ENCODE measurements around the gene XDH. TPM values are rescaled to one million over a fixed set of nuclear protein-coding genes. Genes with fewer than 3 reads are reported as not detected.

The XDH gene
- polyA plus RNA-seq, 1 donor (not counting 4 experiments of a cell fraction or from before 2014, with no cell fraction given), result 40.6 TPM

DNA sequence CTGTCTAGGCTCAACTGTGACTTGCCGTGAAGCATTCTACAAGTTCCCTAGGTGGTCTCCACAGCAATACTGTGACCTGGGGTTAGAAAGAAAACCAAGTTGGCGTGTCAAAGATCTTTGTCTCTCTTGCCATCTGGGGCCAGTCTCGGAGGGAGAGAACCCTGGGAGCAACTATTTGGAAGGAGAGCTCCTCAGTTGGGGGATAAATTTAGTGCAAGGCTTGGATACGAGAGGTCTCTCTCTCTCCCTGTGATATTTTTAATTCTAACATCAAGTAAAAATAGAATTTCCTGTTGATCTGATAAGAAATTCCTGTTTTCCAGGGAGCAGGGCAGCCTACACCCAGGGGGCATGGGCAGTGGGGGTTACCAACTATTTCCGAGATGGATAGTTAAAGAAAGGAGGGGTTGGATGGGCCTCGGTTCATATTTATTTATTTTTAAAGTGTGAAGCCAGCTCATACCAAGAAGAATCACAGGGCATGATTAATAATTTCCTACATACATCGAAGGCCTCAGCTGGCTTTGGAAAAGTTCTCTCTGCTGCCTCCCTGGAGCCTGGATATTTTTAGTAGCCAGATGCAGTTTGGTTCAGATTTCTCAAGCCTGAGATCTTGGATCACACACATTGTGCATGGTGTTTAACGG lies 117.8 kb downstream of the XDH start:
- Histone ChIP-seq H3K27ac (ENCODE audit: control insufficient read depth, insufficient read depth, low read length) (no peak overlapping the region), H3K4me2 (ENCODE audit: control insufficient read depth, extremely low read depth, insufficient read depth, low read depth, low read length) (no peak overlapping the region), H3K4me3 (ENCODE audit: control insufficient read depth in 2 of 3, extremely low read depth in 1 of 3, insufficient read depth in 2 of 3, low read depth in 1 of 3, low read length in 3 of 3) (no peak overlapping the region), H2AFZ (ENCODE audit: control insufficient read depth, low read length) (no peak overlapping the region), H3K79me2 (ENCODE audit: control insufficient read depth, insufficient read depth, low read length) (no peaks in the 10 kb centered on the region), H4K20me1 (ENCODE audit: control insufficient read depth, extremely low read depth, insufficient read depth, low read length) (no peaks in the 10 kb centered on the region), H3K9me3 (ENCODE audit: control insufficient read depth, low read depth, low read length) (no peaks in the 10 kb centered on the region), H3K9me1 (ENCODE audit: control insufficient read depth, extremely low read depth, insufficient read depth, low read length) (no peaks in the 10 kb centered on the region), H3K4me1 (ENCODE audit: control insufficient read depth, extremely low read depth, insufficient read depth, low read length) (peaks cover 19% of the 10 kb centered on the region), H3K27me3 (ENCODE audit: control insufficient read depth, extremely low read depth, insufficient read depth, low read length) (no peaks in the 10 kb centered on the region), H3K36me3 (ENCODE audit: control insufficient read depth in 2 of 2, extremely low read depth in 1 of 2, insufficient read depth in 2 of 2, low read length in 2 of 2) (no peaks in the 10 kb centered on the region), H3K9ac (ENCODE audit: control insufficient read depth, extremely low read depth, insufficient read depth, low read length) (no peak overlapping the region)
- dilution Hi-C loops (cut with MboI; ENCODE audit: extremely low pct_ligation_motif_present, low sequenced_read_pairs), result no loop called here
- no peak for FAIRE-seq
- no peak for DNase-seq (ENCODE audit: low read depth, low spot score)
- no peak for TF ChIP-seq CTCF (optimal IDR thresholded peaks at IDR 0.05 in 1 of 3, IDR thresholded peaks at IDR 0.05 in 1 of 3, conservative IDR thresholded peaks at IDR 0.05 in 1 of 3; ENCODE audit: extremely low read depth in 1 of 3, insufficient read depth in 2 of 3, low read length in 3 of 3)
- TF ChIP-seq EZH2 (IDR thresholded peaks at IDR 0.05; ENCODE audit: low read length), result no peak

GRCh38 chr2:31294196-31294595 lies 120.3 kb downstream of the XDH start:
- H3K9me1 ChIP-seq (ENCODE audit: control insufficient read depth, extremely low read depth, insufficient read depth, low read length), result no peaks in the 10 kb centered on the region
- H3K79me2 ChIP-seq (ENCODE audit: control insufficient read depth, insufficient read depth, low read length), result no peaks in the 10 kb centered on the region
- FAIRE-seq (peak; percentile 93), DNase-seq (ENCODE audit: low read depth, low spot score) (no peak)
- H3K27ac ChIP-seq (ENCODE audit: control insufficient read depth, insufficient read depth, low read length), result no peak overlapping the region
- H3K4me1 ChIP-seq (ENCODE audit: control insufficient read depth, extremely low read depth, insufficient read depth, low read length), result peaks cover 12% of the 10 kb centered on the region
- H3K27me3 ChIP-seq (ENCODE audit: control insufficient read depth, extremely low read depth, insufficient read depth, low read length), result no peaks in the 10 kb centered on the region
- H2AFZ ChIP-seq (ENCODE audit: control insufficient read depth, low read length), result no peak overlapping the region
- dilution Hi-C loops (cut with MboI; ENCODE audit: extremely low pct_ligation_motif_present, low sequenced_read_pairs), result no loop called here
- H3K4me2 ChIP-seq (ENCODE audit: control insufficient read depth, extremely low read depth, insufficient read depth, low read depth, low read length), result no peak overlapping the region
- H3K9ac ChIP-seq (ENCODE audit: control insufficient read depth, extremely low read depth, insufficient read depth, low read length), result no peak overlapping the region
- no peak overlapping the region for H3K4me3 ChIP-seq (ENCODE audit: control insufficient read depth in 2 of 3, extremely low read depth in 1 of 3, insufficient read depth in 2 of 3, low read depth in 1 of 3, low read length in 3 of 3)
- no peaks in the 10 kb centered on the region for H3K9me3 ChIP-seq (ENCODE audit: control insufficient read depth, low read depth, low read length)
- H4K20me1 ChIP-seq (ENCODE audit: control insufficient read depth, extremely low read depth, insufficient read depth, low read length), result no peaks in the 10 kb centered on the region
- no peaks in the 10 kb centered on the region for H3K36me3 ChIP-seq (ENCODE audit: control insufficient read depth in 2 of 2, extremely low read depth in 1 of 2, insufficient read depth in 2 of 2, low read length in 2 of 2)
- no peak for TF ChIP-seq CTCF (optimal IDR thresholded peaks at IDR 0.05 in 1 of 3, IDR thresholded peaks at IDR 0.05 in 1 of 3, conservative IDR thresholded peaks at IDR 0.05 in 1 of 3; ENCODE audit: extremely low read depth in 1 of 3, insufficient read depth in 2 of 3, low read length in 3 of 3)
- TF ChIP-seq EZH2 (IDR thresholded peaks at IDR 0.05; ENCODE audit: low read length), result no peak
